ENCODE results near the gene STK24. TPM values are rescaled to one million over a fixed set of nuclear protein-coding genes. Genes with fewer than 3 reads are reported as not detected.

The STK24 gene
- total RNA-seq, 4 donors from 2014 or later, result 55.3 to 96.3 (median 83.9) TPM

GRCh38 chr13:98460516-98460915 lies 116.4 kb downstream of the STK24 start:
- DNase-seq (ENCODE audit: low spot score) (no peak), ATAC-seq (ENCODE audit: low FRiP score) (no peak)
- no peak for TF ChIP-seq CTCF (IDR thresholded peaks at IDR 0.05)

- no peak for DNase-seq (ENCODE audit: low spot score)
- no peak for ATAC-seq (ENCODE audit: low FRiP score)
- TF ChIP-seq CTCF (IDR thresholded peaks at IDR 0.05), result no peak
These were observed 117.1 kb downstream of the STK24 start for GRCh38 chr13:98459721-98460370.

- TF ChIP-seq CTCF (IDR thresholded peaks at IDR 0.05), result no peak
- DNase-seq (ENCODE audit: low spot score) (no peak), ATAC-seq (ENCODE audit: low FRiP score) (no peak)
These were observed 117.7 kb downstream of the STK24 start for GRCh38 chr13:98459171-98459681.

GRCh38 chr13:98458431-98458830 lies 118.5 kb downstream of the STK24 start:
- no peak for TF ChIP-seq CTCF (IDR thresholded peaks at IDR 0.05)
- DNase-seq (ENCODE audit: low spot score) (no peak), ATAC-seq (ENCODE audit: low FRiP score) (no peak)

GRCh38 chr13:98457053-98457452 lies 119.9 kb downstream of the STK24 start:
- no peak for DNase-seq (ENCODE audit: low spot score)
- ATAC-seq (ENCODE audit: low FRiP score), result no peak
- TF ChIP-seq CTCF (IDR thresholded peaks at IDR 0.05), result no peak

- DNase-seq (ENCODE audit: low spot score) (no peak), ATAC-seq (ENCODE audit: low FRiP score) (no peak)
- TF ChIP-seq CTCF (IDR thresholded peaks at IDR 0.05), result no peak
These were observed 120.5 kb downstream of the STK24 start for GRCh38 chr13:98456413-98456845.

- TF ChIP-seq CTCF (IDR thresholded peaks at IDR 0.05), result no peak
- ATAC-seq (ENCODE audit: low FRiP score), result peak; percentile 54
- no peak for DNase-seq (ENCODE audit: low spot score)
These were observed 122.5 kb downstream of the STK24 start for GRCh38 chr13:98454389-98454881.
